ENCODE measurements around the gene PRKACB.
"Not testable (repeated sequence)": the region's sequence is repeated elsewhere in the genome, so short reads cannot be mapped to it uniquely, and the experiment has no call there.

Gene PRKACB

DNA sequence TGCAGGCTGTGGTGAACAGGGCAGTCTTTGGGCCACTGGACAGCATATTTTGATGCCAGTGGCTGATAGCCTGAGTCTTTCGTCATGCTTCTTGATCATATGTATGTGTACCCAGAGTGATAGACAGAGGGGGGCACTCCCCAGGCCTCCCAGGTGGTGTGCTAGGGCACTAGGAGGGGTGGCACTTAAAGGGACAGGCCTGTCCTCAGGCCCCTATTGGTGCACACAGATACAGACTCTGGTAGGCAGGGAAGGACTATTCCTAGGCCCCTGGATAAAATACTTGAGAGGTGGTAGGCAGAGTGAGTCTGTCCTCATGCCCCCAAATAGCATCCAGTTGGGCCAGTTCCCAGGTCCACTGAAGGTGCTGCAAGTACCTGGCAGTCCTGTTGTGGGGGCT is 80.8 kb downstream of the PRKACB start:
- no peak for DNase-seq

DNA sequence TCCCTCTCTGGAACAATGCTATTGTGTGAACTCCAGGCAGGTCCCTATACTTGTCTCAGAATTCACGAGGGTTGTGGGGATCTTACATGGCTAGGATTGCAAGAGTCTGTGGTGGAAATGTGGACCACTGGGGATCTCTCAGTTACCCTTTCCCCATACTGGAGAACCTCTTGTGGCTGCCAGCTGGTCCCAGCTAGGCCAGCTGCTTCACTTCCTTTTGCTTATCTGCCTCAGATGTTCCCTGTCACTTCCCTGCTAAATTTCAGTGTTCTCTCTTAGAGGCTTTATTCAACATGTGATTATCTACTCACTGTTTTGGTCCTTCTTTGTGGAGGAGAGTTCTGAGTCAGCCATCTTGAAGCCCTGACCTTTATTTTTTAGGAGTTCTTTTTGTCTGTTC is 81.6 kb downstream of the PRKACB start:
- no peak for DNase-seq

DNA sequence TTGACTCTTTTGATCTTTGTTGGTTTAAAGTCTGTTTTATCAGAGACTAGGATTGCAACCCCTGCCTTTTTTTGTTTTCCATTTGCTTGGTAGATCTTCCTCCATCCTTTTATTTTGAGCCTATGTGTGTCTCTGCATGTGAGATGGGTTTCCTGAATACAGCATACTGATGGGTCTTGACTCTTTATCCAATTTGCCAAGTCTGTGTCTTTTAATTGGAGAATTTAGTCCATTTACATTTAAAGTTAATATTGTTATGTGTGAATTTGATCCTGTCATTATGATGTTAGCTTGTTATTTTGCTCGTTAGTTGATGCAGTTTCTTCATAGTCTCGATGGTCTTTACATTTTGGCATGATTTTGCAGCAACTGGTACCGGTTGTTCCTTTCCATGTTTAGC is 88.6 kb downstream of the PRKACB start:
- not testable (repeated sequence) for DNase-seq

DNA sequence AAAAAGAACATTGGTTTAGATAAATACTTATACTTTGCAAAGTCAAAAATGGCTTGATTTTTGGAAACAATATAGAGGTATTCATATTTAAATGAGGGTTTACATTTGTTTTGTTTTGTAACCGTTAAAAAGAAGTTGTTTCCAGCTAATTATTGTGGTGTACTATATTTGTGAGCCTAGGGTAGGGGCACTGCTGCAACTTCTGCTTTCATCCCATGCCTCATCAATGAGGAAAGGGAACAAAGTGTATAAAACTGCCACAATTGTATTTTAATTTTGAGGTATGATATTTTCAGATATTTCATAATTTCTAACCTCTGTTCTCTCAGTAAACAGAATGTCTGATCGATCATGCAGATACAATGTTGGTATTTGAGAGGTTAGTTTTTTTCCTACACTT is 92.2 kb downstream of the PRKACB start:
- DNase-seq = no peak

DNA sequence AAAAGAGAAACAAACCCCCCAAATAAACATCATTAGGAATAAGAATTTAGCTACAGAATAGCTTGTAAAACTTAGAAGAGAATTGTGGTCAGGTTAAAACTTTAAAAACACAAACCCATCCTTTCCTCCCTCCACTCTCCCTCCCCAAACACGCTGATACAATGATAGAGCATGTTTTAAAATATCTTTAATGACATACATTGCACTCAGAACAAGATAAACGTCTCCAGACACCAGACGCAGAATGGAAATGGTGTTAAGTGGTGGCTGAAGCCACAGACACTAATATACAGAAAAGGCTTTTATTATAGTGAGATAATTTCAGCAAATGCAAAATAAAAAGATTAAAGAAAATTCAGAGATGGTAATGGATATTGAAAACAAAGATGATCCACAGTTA is 98.6 kb downstream of the PRKACB start:
- DNase-seq = no peak

DNA sequence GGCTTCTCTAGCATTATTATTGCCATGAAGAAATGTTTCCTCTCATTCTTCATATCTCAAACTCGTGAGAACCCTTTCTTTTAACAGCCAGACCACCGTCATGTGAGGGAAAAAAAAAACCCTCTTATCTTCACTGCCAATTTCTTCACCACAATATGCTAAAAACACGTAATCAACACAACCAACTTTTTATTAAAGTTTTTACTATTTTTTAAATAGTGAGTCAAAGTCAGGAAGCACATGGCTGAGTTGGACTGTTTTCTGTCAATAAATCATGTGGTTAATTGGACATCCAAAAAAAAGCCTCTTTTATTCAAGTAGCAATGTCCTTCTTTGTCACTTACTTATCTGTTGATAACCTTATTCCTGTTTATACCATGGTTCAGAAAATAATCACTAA is 101.5 kb downstream of the PRKACB start:
- no peak for DNase-seq

DNA sequence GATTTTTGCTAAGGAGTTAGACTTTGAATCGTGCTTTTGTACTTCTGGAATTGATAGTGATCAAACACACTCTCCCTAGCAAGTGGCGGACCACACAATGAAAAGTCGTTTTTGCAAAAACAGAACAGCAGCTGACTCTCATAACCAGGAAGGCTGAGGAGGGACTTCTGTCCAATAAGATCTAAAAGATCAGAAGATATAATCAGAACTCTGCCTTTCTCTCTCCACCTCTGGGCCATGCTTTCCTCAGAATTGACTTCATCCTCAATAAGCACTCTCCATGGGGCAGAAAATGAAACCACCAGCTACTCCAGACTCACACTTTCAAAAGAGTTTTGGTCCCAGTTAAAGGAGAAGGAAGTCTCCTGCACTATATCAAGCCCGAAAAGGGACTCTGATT is 102.1 kb downstream of the PRKACB start:
- no peak for DNase-seq

DNA sequence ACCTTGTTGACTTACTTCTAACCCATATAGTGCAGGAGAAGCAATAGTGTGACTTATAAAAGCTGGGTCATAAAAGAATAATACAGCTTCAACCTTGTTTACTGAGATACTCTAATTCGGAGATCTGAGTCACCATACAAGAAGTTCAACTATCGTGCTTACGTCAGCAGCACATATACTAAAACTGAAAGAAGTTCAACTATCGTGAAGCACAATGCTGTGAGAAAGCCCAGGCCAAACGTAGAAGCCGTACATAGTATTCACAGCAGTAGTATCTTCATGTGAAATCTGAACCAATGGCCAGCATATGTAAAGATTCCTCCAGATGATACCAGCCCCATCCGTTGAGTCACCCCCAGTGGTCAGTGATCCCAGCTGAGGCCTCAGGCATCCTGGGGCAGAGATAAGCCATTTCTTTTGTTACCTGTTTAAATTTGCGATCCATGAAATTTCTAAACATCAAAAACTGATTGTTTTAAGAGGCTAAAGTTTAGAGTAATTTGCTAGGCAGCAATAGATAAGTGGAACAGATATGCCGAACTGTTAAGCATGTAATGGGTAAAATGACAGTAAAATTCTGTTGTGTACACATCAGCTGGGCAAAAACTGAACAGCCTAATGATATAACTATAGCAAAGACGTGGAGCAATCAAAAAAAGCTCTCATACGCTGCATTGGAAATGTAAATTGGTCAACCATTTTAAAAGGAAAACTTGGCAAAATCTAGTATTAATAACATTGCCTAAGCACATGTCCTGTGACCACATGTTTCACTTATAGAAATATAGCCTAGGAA is 103.6 kb downstream of the PRKACB start:
- peak; percentile 38 for DNase-seq

DNA sequence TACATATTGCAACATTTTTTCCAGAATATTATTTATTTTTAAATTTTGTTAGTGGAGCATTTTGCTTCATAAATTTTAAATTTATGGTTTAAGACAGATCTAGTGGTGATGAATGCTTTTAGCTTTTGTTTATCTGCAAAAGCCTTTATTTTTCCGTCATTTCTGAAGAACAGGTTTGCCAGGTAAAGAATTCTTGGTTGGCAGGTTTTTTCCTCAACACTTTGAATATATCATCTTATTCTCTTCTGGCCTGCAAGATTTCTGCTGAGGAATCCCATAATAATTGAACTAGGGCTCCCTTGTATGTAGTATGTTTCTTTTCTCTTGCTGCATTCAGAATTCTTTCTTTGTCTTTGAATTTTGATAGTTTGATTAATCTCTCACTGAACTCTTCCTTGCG is 106.6 kb downstream of the PRKACB start:
- no peak for DNase-seq

DNA sequence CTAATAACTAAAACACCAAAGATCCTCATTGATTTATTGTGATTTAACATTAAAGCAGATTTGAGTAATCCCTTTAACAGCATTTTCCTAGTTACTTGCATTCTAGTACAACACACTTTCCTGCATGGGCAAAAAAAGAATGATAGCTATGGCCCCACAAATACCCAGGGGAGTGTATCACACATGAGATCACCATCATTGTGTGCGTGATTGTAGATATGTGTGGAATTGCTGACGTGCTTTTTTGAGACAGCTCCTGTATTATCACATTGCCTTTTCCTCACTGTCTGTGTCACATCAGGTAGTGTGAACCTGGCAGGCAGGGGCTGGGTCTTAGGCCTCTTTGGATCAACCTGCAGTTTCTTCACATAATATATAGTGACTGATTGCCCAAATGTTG is 109.0 kb downstream of the PRKACB start:
- DNase-seq = no peak

DNA sequence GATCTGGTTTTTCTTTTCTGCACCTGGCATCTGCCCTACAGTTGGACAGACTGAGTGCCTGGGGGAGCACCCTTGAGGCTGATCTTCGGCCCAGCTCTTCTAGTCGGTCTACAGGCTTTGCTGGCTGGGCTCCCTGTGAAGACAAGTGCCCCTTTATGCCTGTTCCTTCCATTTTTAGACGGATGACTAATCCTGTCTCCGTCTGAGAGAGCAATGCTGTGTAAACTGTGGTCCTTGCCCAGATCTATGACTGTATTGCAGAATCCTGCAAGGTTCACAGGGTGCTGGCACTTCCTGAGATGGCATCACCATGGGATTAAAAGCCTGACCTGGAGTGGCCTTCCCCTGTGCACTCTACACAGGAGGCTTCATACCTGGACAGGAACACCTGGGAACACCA is 109.8 kb downstream of the PRKACB start:
- no peak for DNase-seq

DNA sequence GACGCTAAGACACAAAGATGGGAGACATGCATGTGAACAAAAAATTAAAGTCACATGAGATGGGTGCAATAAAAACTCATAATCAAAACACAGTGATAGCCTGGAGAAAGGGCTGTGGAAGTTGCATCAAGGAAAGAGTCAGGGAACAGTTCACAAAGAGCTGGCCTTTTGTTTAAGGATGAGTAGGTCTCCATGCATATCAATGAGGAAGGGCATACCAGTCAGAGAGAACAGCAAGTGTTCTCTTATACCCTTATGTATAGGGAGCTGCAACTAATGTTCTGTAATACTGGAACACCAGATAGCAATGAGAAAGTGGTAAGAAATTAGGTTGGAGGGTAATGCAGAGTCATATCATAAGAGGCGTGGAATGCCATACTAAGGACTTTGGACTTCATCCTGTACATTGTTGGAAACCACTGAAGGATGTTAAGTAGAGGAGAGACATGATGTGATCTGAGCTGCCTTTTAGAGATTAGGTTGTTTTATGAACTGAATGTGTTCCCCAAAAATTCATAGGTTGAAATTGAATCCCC is 110.7 kb downstream of the PRKACB start:
- no peak for DNase-seq

DNA sequence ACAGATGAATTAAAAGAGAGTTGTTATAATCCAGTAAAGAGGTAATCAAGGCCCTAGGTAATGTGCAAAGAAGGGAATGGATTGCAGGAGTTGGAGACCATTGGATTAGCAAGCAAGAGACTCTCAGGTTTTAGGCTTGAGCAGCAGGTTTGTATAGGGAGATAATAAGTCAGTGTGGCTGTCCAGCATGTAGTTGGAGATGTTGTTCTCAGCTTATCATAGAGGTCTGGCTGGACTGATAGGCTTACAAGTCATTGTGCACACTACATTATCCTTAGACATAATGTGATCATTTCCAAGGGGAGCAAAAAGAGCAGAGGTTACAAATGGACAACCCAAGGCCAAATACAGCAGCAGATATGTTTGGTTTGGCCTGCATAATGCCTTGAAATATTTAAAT is 111.5 kb downstream of the PRKACB start:
- no peak for DNase-seq

DNA sequence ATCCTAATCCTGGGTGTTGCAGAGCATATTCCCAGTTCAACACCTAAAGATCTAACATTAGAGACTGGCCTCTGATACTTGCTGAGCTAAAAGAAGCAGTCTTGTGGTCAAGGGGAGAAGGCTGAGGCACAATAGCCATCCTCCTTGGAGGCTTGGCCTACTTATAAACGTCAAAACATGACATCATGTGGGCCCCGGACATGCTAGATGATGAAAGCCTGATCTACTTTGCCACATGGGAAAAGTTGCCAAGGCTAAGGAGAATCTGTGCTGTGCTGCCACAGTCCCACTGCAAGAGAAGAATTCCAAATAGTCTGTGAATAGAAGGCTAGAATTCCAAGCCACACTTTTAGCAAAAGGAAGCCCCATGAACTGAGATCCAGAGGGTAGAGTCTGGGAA is 113.5 kb downstream of the PRKACB start:
- DNase-seq = no peak

DNA sequence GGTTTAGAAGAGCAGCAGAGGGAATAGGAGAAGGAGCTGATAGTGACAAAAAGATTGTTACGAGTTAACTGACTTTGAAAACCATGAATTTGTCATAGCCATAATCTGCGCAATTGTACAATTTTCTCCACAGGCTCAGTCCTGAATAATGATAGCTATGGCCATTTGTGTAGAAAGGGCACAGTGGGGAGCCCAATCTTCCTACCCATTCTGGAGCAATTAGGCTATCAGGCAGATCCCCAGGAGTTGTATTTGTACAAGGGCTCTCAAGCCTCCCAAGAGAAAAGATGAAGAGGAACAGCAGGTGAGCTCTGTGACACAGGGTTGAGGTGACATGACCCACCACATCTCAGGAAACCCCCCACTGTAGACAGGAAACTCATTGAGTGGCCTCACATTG is 115.3 kb downstream of the PRKACB start:
- no peak for DNase-seq

DNA sequence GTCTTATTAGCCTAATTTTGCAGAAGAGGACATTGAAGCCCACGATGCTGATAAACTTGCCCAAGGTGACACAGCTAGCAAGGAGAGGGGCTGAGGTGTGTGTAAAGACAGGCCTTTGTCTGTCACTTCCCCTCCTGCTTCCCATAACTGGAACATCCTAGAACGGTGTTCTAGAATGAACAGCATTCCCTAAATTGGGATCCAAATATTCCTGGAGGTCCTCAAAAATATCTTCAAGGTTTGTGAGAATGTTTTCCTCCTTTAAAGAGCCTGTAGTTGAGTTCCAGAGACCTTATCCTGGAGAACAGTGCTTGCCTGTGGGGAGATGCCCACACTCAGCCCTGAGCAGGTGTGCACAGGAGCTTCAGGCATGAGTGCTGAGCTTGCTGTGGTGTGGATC is 115.9 kb downstream of the PRKACB start:
- no peak for DNase-seq

DNA sequence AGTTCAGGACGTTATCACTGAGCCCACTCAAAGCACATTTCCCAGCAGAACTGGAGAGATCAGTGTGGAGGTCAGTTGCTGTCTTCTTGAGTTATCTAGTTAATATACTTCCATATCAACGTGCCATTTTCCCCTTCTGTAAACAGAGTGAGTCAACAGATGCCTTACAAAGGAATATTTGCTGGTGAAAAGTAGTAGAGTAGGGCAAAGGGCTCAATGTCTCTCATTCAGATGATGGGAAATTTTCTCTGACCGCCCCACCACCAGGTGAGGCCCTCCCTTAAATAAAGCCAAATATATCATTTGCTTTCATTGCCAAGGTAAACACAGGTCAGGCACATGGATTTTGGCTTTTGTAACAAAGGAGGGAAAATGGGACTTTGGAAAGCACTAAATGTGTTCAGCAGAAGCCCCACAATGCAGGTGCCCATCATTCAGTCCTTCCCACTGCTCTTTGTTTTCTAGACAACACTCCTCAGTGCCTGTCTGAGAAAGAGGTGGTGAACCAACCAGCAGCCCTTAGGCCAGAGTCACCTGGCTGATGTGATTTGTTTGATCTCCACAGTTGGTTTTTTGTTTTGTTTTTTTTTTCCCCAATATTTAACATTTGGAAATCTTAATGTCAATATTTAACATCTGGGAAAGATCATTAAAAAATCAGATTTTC is 116.9 kb downstream of the PRKACB start:
- DNase-seq = no peak

DNA sequence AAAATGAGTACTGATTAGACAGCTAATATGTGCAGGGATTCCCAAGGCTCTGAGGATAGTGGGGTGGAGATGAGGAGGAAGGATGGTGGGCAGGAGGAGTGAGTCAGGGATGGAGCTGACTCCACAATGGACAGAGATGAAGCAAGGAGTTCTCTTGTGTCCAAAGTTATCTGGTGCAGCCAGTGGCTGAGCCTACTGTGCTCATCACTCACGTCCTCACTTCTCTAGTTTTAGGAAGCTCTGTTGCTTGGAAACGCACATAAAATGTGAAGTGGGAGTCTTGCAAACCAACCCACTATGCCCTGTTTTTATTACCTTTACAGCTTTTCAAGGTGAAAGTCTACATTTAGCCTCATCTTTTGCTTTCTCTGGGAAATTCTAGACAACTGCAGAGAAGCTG is 120.9 kb downstream of the PRKACB start:
- DNase-seq = no peak

DNA sequence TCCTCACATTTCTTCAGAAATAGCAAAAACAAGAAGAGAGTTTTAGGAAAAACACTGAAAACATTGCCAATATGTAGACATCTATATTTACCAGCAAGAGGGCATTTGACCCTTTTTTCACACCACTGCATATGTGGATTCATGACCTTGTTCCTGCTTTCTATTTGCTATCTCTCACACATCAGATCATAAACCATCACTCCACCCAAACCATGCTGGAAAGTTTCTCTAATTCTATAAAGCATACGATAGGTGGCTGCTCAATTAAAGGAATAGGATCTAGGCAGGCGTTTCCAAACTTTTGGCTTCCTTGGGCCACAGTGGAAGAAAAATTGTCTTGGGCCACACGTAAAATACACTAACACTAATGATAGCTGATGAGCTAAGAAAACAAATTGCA is 121.8 kb downstream of the PRKACB start:
- DNase-seq = no peak

DNA sequence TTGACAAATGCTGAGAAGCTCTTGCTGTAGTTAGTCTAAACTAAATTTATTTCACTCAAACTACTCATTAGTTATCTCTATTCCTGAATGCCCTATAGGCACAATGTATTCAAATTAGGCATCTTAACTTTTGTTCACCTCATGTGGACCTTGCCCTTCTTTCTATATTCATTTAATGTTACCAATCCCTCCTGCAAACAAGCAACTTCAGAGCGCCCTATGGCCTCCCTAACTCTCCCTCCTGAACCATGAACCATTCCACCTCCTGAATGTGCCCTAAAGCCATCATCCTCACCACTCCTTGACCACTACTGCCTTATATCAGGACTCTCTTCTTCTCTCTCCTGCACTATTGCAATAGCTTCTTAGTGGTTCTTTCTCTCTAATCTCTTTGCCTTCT is 122.7 kb downstream of the PRKACB start:
- DNase-seq = no peak

DNA sequence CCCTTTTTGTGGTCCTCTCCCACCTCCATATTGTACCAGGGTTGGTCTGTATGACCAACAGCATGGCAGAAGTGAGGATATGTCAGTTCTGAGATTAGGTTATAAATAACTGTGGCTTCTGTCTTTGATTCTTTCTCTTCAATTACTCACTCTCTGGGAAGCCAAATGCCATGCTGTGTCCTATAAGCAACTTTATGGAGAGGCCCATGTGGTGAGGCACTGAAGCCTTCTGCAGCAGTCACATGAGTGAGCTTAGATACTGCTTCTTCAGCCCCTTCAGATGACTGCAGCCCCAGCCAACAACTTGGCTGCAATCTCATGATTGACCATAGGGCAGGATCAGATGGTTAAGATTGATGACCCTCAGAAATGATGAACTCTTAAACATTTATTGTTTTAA is 123.4 kb downstream of the PRKACB start:
- no peak for DNase-seq

DNA sequence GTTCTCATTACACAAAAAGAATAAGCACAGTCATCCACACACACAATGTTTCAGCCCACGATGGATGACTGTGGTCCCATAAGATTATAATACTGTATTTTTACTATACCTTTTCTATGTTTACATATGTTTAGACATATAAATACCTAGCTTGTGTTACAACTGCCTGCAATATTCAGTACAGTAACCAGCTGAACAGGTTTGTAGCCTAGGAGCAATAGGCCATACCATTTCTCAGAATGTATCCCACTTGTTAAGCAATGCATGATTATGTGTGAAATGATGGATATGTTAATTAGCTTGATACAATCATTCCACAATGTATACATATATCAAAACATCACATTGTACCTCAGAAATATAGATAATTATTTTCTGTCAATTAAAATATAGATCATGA is 124.3 kb downstream of the PRKACB start:
- no peak for DNase-seq

DNA sequence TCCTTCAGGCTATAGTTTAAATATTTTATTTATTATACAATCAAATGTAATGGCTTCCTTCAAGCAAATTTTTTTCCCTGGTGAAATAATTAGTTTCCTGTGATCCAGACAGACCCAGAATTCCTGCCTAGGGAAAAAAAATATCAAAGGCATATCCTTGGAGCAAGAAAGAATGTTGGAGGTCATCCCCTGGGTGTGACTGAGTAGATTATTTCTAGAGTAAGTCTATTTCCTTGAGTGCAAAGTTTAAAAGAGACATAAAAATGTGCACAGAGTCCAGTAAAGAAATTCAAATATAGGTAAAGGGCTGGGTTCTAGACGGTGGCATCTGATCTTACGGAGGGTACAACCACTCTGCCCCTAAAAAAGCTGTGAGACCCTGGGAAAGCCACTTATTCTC is 125.2 kb downstream of the PRKACB start:
- no peak for DNase-seq

DNA sequence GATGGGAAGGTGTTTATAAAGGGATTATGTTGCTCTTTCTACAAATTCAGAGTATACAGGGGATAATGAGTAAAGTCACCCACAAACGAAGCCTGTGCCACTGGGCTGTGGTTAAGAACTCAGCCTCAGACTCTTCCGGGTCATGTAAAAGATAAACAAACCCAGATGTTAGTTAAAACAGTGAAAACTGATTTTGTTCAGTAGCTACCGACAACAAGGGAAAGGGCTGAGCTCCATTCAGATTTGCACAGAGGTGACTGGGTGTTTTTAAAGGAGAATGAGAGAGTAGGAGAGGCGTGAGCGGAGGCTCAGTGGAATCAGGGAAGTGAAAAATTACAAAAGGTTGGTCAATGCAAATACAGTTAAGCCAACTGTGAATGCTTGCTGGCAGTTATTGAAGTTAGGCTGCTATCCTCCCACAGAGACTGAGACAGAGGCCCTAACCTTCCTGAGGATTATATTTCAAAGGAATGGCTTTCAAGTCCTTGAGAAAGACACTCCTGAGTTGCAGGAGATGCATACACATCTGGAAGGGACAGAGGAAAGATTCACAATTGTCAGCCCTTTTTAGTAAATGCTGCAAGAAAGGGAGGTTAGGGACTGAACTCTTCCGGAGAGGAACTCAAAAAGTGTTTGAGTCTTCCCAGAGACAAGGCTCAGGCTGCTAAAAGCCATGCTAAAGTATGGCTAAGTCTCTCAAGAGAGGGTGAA is 127.5 kb downstream of the PRKACB start:
- no peak for DNase-seq

Measured in activated CD4-positive, alpha-beta T cell treated with anti-CD3 and anti-CD28 coated beads, Interleukin-2, amount 50 U/mL, for 16 hours (primary cell).